ENCODE data around the gene CPT1A.

Gene CPT1A

GRCh38 chr11:68816917-68817419 lies 24.7 kb downstream of the CPT1A start:
- TF ChIP-seq CTCF (IDR thresholded peaks at IDR 0.05; ENCODE audit: borderline replicate concordance, control extremely low read depth, extremely low read depth, insufficient read depth, missing control alignments), result no peak
- DNase-seq (ENCODE audit: low spot score), result no peak
- in situ Hi-C loops (cut with MboI; ENCODE audit: low sequenced_read_pairs, unreplicated experiment), result no loop called here

GRCh38 chr11:68816251-68816776 lies 25.4 kb downstream of the CPT1A start:
- in situ Hi-C loops (cut with MboI; ENCODE audit: low sequenced_read_pairs, unreplicated experiment), result no loop called here
- TF ChIP-seq CTCF (IDR thresholded peaks at IDR 0.05; ENCODE audit: borderline replicate concordance, control extremely low read depth, extremely low read depth, insufficient read depth, missing control alignments), result no peak
- no peak for DNase-seq (ENCODE audit: low spot score)

DNA sequence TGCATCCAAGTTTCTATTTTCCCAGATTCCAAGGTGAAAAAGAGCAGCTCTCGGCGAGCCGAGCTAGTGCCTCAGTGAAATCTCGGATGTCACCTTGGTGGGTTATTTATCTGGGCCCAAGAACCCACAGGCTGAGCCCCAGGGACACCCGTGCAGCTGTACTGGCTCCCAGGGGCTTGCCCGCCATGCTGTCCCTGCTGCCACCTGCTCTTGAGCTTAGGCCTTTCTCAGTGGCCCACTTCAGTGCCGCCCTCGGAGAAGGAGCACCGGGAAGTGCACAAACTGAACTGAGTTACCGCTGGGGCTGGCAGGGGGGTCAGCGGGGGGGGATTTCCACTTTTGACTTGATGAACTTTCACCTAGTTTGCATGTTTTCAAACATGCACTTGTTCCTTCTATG lies 27.9 kb downstream of the CPT1A start:
- in situ Hi-C loops (cut with MboI; ENCODE audit: low sequenced_read_pairs, unreplicated experiment), result no loop called here
- no peak for DNase-seq (ENCODE audit: low spot score)
- TF ChIP-seq CTCF (IDR thresholded peaks at IDR 0.05; ENCODE audit: borderline replicate concordance, control extremely low read depth, extremely low read depth, insufficient read depth, missing control alignments), result no peak

- no peak for DNase-seq (ENCODE audit: low spot score)
- in situ Hi-C loops (cut with MboI; ENCODE audit: low sequenced_read_pairs, unreplicated experiment), result no loop called here
- no peak for TF ChIP-seq CTCF (IDR thresholded peaks at IDR 0.05; ENCODE audit: borderline replicate concordance, control extremely low read depth, extremely low read depth, insufficient read depth, missing control alignments)
Measured at GRCh38 chr11:68812526-68812925, 29.2 kb downstream of the CPT1A start.

- DNase-seq (ENCODE audit: low spot score), result no peak
- in situ Hi-C loops (cut with MboI; ENCODE audit: low sequenced_read_pairs, unreplicated experiment), result no loop called here
- no peak for TF ChIP-seq CTCF (IDR thresholded peaks at IDR 0.05; ENCODE audit: borderline replicate concordance, control extremely low read depth, extremely low read depth, insufficient read depth, missing control alignments)
Measured at GRCh38 chr11:68810164-68810563, 31.6 kb downstream of the CPT1A start.

DNA sequence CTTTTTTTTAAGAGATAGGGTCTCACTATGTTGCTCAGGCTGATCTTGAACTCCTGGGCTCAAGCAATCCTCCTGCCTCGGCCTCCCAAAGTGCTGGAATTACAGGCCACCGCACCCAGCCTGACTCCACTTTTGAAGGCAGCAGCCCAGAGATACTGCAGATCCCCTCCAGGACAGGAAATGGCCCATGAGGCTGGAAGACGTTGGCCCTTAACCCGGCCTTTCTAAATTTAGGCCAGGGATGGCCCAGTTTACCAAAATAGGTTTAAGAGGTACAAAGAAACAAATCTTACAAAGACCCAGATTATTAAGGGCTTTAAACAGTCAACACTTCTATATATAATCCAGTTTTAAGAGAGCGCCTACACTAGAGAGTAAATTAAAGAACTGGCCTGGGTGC lies 32.2 kb downstream of the CPT1A start:
- no peak for TF ChIP-seq CTCF (IDR thresholded peaks at IDR 0.05; ENCODE audit: borderline replicate concordance, control extremely low read depth, extremely low read depth, insufficient read depth, missing control alignments)
- in situ Hi-C loops (cut with MboI; ENCODE audit: low sequenced_read_pairs, unreplicated experiment), result no loop called here
- no peak for DNase-seq (ENCODE audit: low spot score)
